Cerebellar cortex (tissue), 1 donor: ENCODE measurements around the gene ADRM1.

Source experiments
- DNase-seq: peaks from one replicate; pipeline ENCODE4 v3.0.0-alpha.2; 2015; ENCODE audit warnings: low spot score

Gene ADRM1

GRCh38 chr20:62298577-62299249 is 4.1 kb upstream of the ADRM1 start:
- DNase-seq = no peak

GRCh38 chr20:62299666-62300236 is 3.0 kb upstream of the ADRM1 start:
- no peak for DNase-seq

- no peak for DNase-seq
Observed at GRCh38 chr20:62300319-62300718, 2.5 kb upstream of the ADRM1 start.

GRCh38 chr20:62301111-62301668 is 1.6 kb upstream of the ADRM1 start:
- no peak for DNase-seq

- peak; percentile 95 for DNase-seq
Observed at GRCh38 chr20:62301773-62302340, 940 bp upstream of the ADRM1 start.

- DNase-seq = no peak
Observed at GRCh38 chr20:62303062-62303339, 204 bp downstream of the ADRM1 start.

- no peak for DNase-seq
Observed at GRCh38 chr20:62303340-62304226, 786 bp downstream of the ADRM1 start.

GRCh38 chr20:62304331-62305148 is 1.7 kb downstream of the ADRM1 start:
- no peak for DNase-seq

- no peak for DNase-seq
Observed at GRCh38 chr20:62305149-62305764, 2.5 kb downstream of the ADRM1 start.

GRCh38 chr20:62305765-62306413 is 3.1 kb downstream of the ADRM1 start:
- DNase-seq = no peak

GRCh38 chr20:62306414-62307187 is 3.8 kb downstream of the ADRM1 start:
- no peak for DNase-seq

GRCh38 chr20:62307226-62308101 is 4.7 kb downstream of the ADRM1 start:
- DNase-seq = no peak

GRCh38 chr20:62308102-62308822 is 5.5 kb downstream of the ADRM1 start:
- DNase-seq = peak; percentile 89

GRCh38 chr20:62309198-62309944 is 6.6 kb downstream of the ADRM1 start:
- no peak for DNase-seq

GRCh38 chr20:62309947-62310756 is 7.4 kb downstream of the ADRM1 start:
- no peak for DNase-seq

- peak; percentile 89 for DNase-seq
Observed at GRCh38 chr20:62310757-62311121, 7.9 kb downstream of the ADRM1 start.

GRCh38 chr20:62311150-62311549 is 8.4 kb downstream of the ADRM1 start:
- DNase-seq = no peak
